ENCODE results near the gene MAPK10.
"Not testable (repeated sequence)": the region's sequence is repeated elsewhere in the genome, so short reads cannot be mapped to it uniquely, and the experiment has no call there.

MAPK10 gene

GRCh38 chr4:86032476-86033022 lies 327.3 kb downstream of the MAPK10 start:
- TF ChIP-seq MYC (IDR thresholded peaks at IDR 0.05; ENCODE audit: low read depth, low read length) (no peak), CTCF (IDR thresholded peaks at IDR 0.05; ENCODE audit: low read depth, low read length) (no peak), MAX (IDR thresholded peaks at IDR 0.05; ENCODE audit: low read depth, low read length) (no peak), POLR2A (IDR thresholded peaks at IDR 0.05; ENCODE audit: extremely low read depth, insufficient read length) (no peak)
- peak; percentile 44 for DNase-seq (ENCODE audit: low read depth)
- no peak overlapping the region for H3K4me3 ChIP-seq (ENCODE audit: low read depth, low read length)

- no peak for DNase-seq (ENCODE audit: low read depth)
- no peak for TF ChIP-seq POLR2A (IDR thresholded peaks at IDR 0.05; ENCODE audit: extremely low read depth, insufficient read length)
- TF ChIP-seq CTCF (IDR thresholded peaks at IDR 0.05; ENCODE audit: low read depth, low read length), result no peak
- no peak for TF ChIP-seq MYC (IDR thresholded peaks at IDR 0.05; ENCODE audit: low read depth, low read length)
- TF ChIP-seq MAX (IDR thresholded peaks at IDR 0.05; ENCODE audit: low read depth, low read length), result no peak
- no peak overlapping the region for H3K4me3 ChIP-seq (ENCODE audit: low read depth, low read length)
Measured at GRCh38 chr4:86031927-86032326, 327.9 kb downstream of the MAPK10 start.

- no peak overlapping the region for H3K4me3 ChIP-seq (ENCODE audit: low read depth, low read length)
- no peak for DNase-seq (ENCODE audit: low read depth)
- TF ChIP-seq MAX (IDR thresholded peaks at IDR 0.05; ENCODE audit: low read depth, low read length) (no peak), POLR2A (IDR thresholded peaks at IDR 0.05; ENCODE audit: extremely low read depth, insufficient read length) (no peak), CTCF (IDR thresholded peaks at IDR 0.05; ENCODE audit: low read depth, low read length) (no peak), MYC (IDR thresholded peaks at IDR 0.05; ENCODE audit: low read depth, low read length) (no peak)
Measured at GRCh38 chr4:86026720-86027119, 333.1 kb downstream of the MAPK10 start.

GRCh38 chr4:86021671-86022070 lies 338.2 kb downstream of the MAPK10 start:
- DNase-seq (ENCODE audit: low read depth); H3K4me3 ChIP-seq (ENCODE audit: low read depth, low read length): not testable (repeated sequence)

GRCh38 chr4:86019906-86020305 lies 339.9 kb downstream of the MAPK10 start:
- DNase-seq (ENCODE audit: low read depth), result no peak
- TF ChIP-seq POLR2A (IDR thresholded peaks at IDR 0.05; ENCODE audit: extremely low read depth, insufficient read length), result no peak
- TF ChIP-seq MYC (IDR thresholded peaks at IDR 0.05; ENCODE audit: low read depth, low read length), result no peak
- no peak for TF ChIP-seq CTCF (IDR thresholded peaks at IDR 0.05; ENCODE audit: low read depth, low read length)
- TF ChIP-seq MAX (IDR thresholded peaks at IDR 0.05; ENCODE audit: low read depth, low read length), result no peak
- no peak overlapping the region for H3K4me3 ChIP-seq (ENCODE audit: low read depth, low read length)

GRCh38 chr4:86019362-86019761 lies 340.5 kb downstream of the MAPK10 start:
- DNase-seq (ENCODE audit: low read depth), result no peak
- no peak overlapping the region for H3K4me3 ChIP-seq (ENCODE audit: low read depth, low read length)
- TF ChIP-seq CTCF (IDR thresholded peaks at IDR 0.05; ENCODE audit: low read depth, low read length) (no peak), POLR2A (IDR thresholded peaks at IDR 0.05; ENCODE audit: extremely low read depth, insufficient read length) (no peak), MYC (IDR thresholded peaks at IDR 0.05; ENCODE audit: low read depth, low read length) (no peak), MAX (IDR thresholded peaks at IDR 0.05; ENCODE audit: low read depth, low read length) (no peak)

Measured in NB4 (cell line).